ENCODE data around the gene MALL. TPM values are rescaled to one million over a fixed set of nuclear protein-coding genes. Genes with fewer than 3 reads are reported as not detected.

MALL gene
- total RNA-seq, 2 experiments from 2014 or later, result not detected

DNA sequence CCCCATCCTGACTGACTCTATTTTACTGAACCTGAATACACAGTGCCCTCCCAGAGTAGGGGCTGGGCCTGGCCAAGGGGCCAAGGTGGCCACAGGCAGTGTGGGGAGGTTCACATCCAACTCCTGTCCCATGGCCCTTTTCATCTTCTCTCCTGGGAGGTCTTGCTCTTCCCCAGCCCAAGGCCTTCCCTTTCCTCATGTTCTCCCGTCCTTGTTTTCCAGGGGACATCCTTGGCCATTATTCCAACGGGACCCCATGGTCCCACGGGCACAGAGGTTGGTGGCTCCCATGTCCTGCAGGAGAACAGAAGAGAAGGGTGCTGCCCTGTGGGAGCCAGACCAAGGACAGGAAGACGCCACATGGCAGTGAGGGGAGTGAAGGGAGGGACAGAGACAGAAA is 10.4 kb downstream of the MALL start:
- Histone ChIP-seq H3K4me1 (ENCODE audit: insufficient read depth, low read length) (no peaks in the 10 kb centered on the region), H3K36me3 (ENCODE audit: insufficient read depth, low read length) (no peaks in the 10 kb centered on the region), H3K4me3 (ENCODE audit: low read length) (no peak overlapping the region), H3K27me3 (ENCODE audit: control insufficient read depth in 1 of 2, insufficient read depth in 2 of 2, low read length in 2 of 2) (peaks cover 11 to 20% of the 10 kb centered on the region in 2 experiments), H3K9me3 (ENCODE audit: control insufficient read depth in 1 of 2, insufficient read depth in 1 of 2, low read length in 2 of 2) (no peaks in the 10 kb centered on the region), H3K27ac (ENCODE audit: low read depth in 1 of 2, low read length in 2 of 2) (no peak overlapping the region)
- TF ChIP-seq, protein P1, sequence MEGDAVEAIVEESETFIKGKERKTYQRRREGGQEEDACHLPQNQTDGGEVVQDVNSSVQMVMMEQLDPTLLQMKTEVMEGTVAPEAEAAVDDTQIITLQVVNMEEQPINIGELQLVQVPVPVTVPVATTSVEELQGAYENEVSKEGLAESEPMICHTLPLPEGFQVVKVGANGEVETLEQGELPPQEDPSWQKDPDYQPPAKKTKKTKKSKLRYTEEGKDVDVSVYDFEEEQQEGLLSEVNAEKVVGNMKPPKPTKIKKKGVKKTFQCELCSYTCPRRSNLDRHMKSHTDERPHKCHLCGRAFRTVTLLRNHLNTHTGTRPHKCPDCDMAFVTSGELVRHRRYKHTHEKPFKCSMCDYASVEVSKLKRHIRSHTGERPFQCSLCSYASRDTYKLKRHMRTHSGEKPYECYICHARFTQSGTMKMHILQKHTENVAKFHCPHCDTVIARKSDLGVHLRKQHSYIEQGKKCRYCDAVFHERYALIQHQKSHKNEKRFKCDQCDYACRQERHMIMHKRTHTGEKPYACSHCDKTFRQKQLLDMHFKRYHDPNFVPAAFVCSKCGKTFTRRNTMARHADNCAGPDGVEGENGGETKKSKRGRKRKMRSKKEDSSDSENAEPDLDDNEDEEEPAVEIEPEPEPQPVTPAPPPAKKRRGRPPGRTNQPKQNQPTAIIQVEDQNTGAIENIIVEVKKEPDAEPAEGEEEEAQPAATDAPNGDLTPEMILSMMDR (IDR thresholded peaks at IDR 0.05), result no peak
- no peak for ATAC-seq (ENCODE audit: poor library complexity)
- no peaks in the 10 kb centered on the region for H3K36me3 Mint-ChIP-seq (ENCODE audit: low read depth)
- H3K27ac Mint-ChIP-seq, result no peak overlapping the region
- ChIA-PET CTCF (no interaction called here), POLR2A (no interaction called here)
- H3K4me1 Mint-ChIP-seq (ENCODE audit: low read depth), result no peaks in the 10 kb centered on the region
- no peak for DNase-seq
- H3K9me3 Mint-ChIP-seq, result no peaks in the 10 kb centered on the region
- intact Hi-C loops (cut with DNase I, micrococcal nuclease), result no loop called here
- peaks cover 73% of the 10 kb centered on the region for H3K27me3 Mint-ChIP-seq
- H3K4me3 Mint-ChIP-seq, result no peak overlapping the region

DNA sequence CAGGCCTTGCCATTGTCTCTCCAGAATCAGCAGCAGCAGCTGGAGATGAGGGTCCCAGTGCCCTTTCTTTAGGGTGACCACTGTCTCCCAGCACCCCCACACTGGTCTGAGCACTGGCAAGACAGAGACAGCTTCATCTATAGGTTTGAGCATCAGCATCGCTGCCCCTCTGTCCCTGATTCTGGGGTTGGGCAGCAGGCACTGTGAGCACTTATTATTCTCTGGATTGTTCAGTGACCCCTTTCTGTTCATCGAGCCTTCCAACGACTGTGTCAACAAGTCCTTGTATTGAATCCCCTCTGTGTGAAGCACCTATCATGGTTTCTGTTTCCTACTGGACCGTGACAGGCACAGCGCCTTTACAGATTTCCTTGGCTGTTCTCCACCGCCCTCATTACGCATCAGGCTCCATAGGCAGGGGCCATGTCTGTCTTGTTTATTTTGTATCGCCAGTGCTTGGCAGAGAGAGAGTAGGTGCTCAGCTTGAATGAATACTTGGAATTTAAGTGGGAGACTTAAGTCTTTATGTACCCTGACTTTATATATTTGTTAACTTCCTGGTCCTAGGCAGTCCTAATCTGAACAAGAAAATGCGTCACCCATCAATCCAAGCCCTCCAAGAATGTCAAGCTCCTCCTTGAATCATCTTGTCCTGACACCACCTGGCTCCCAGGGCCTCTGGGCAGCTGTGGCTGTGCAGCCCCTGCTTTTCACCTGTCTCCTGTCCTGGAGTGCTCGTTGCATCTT is 11.4 kb downstream of the MALL start:
- TF ChIP-seq, protein P1 (IDR thresholded peaks at IDR 0.05), result no peak
- DNase-seq (no peak), ATAC-seq (ENCODE audit: poor library complexity) (no peak)
- intact Hi-C loops (cut with DNase I, micrococcal nuclease), result no loop called here
- Mint-ChIP-seq H3K36me3 (ENCODE audit: low read depth) (no peaks in the 10 kb centered on the region), H3K27me3 (peaks cover 63% of the 10 kb centered on the region), H3K4me3 (no peak overlapping the region), H3K27ac (no peak overlapping the region), H3K4me1 (ENCODE audit: low read depth) (no peaks in the 10 kb centered on the region), H3K9me3 (no peaks in the 10 kb centered on the region)
- H3K4me3 ChIP-seq (ENCODE audit: low read length), result no peak overlapping the region
- ChIA-PET CTCF (no interaction called here), POLR2A (no interaction called here)
- no peaks in the 10 kb centered on the region for H3K9me3 ChIP-seq (ENCODE audit: control insufficient read depth in 1 of 2, insufficient read depth in 1 of 2, low read length in 2 of 2)
- no peaks in the 10 kb centered on the region for H3K4me1 ChIP-seq (ENCODE audit: insufficient read depth, low read length)
- H3K27me3 ChIP-seq (ENCODE audit: control insufficient read depth in 1 of 2, insufficient read depth in 2 of 2, low read length in 2 of 2), result peaks cover 11 to 20% of the 10 kb centered on the region in 2 experiments
- H3K36me3 ChIP-seq (ENCODE audit: insufficient read depth, low read length), result no peaks in the 10 kb centered on the region
- H3K27ac ChIP-seq (ENCODE audit: low read depth in 1 of 2, low read length in 2 of 2), result no peak overlapping the region

DNA sequence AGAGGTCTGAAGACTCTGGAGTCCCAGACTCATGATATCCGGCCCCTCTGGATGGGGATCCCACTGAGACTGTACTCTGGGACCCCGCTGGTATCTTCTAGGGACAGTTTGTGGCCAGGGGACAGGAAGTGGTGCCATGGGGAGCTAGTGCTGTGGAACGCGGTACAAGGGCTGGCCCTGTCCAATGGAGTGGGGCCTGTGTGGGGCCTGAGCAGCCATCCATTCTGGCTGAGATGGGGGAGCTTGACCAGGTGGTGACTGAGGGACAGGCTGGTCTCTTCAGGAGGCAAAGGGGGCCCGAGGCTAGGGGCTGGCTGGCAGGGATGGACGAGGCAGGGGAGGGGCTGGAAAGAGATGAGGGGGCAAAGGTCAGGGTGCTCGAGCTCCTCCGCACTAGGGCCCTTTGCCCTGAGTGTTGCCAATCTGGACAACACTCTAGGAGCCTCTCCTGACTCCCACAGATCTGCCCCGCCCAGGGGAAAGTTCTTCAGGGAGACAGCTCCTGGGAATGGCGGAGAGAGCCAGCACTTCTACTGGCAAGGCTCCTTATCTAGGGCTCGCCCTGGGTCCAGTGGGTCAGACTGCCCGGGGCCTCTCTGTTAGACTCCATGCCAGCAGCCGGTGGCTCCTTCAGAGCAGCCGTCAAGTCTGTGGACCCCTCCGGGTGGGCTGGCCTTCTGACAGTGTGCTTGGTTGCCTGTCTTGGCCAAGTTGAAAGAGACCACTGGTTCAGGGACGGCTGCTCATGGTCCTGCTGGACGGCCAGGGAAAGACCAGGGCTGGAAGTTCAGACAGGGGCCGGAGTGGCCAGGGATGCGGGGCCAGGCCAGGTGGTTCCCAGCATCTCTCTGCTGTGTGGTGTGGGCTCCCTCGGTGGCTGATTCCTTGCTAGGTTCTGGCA is 12.3 kb downstream of the MALL start:
- no peak overlapping the region for H3K4me3 Mint-ChIP-seq
- H3K27ac Mint-ChIP-seq, result no peak overlapping the region
- no peaks in the 10 kb centered on the region for H3K36me3 Mint-ChIP-seq (ENCODE audit: low read depth)
- no peak overlapping the region for H3K4me3 ChIP-seq (ENCODE audit: low read length)
- intact Hi-C loops (cut with DNase I, micrococcal nuclease), result no loop called here
- H3K9me3 ChIP-seq (ENCODE audit: control insufficient read depth in 1 of 2, insufficient read depth in 1 of 2, low read length in 2 of 2), result no peaks in the 10 kb centered on the region
- ATAC-seq (ENCODE audit: poor library complexity) (no peak), DNase-seq (no peak)
- H3K9me3 Mint-ChIP-seq, result no peaks in the 10 kb centered on the region
- no peaks in the 10 kb centered on the region for H3K4me1 Mint-ChIP-seq (ENCODE audit: low read depth)
- ChIA-PET CTCF (no interaction called here), POLR2A (no interaction called here)
- no peak overlapping the region for H3K27ac ChIP-seq (ENCODE audit: low read depth in 1 of 2, low read length in 2 of 2)
- TF ChIP-seq, protein P1 (IDR thresholded peaks at IDR 0.05), result no peak
- H3K27me3 Mint-ChIP-seq, result peaks cover 54% of the 10 kb centered on the region
- no peaks in the 10 kb centered on the region for H3K36me3 ChIP-seq (ENCODE audit: insufficient read depth, low read length)
- no peaks in the 10 kb centered on the region for H3K4me1 ChIP-seq (ENCODE audit: insufficient read depth, low read length)
- H3K27me3 ChIP-seq (ENCODE audit: control insufficient read depth in 1 of 2, insufficient read depth in 2 of 2, low read length in 2 of 2), result peaks cover 6 to 20% of the 10 kb centered on the region in 2 experiments
